WI38 (cell line): ENCODE measurements around the gene CNKSR3.

Source experiments
- H3K4me3 ChIP-seq: 2 replicates; pipeline ENCODE4 v1.5.1; 2011; ENCODE audit warnings: low read depth, mild to moderate bottlenecking, control low read depth, low read length
- CTCF ChIP-seq: IDR thresholded peaks from 2 replicates; pipeline ENCODE4 v1.5.1; 2012; ENCODE audit warnings: low read depth, mild to moderate bottlenecking, control low read depth, low read length

The CNKSR3 gene

GRCh38 chr6:154361476-154361875 is 149.0 kb downstream of the CNKSR3 start:
- no peak for TF ChIP-seq CTCF
- H3K4me3 ChIP-seq = no peak overlapping the region

DNA sequence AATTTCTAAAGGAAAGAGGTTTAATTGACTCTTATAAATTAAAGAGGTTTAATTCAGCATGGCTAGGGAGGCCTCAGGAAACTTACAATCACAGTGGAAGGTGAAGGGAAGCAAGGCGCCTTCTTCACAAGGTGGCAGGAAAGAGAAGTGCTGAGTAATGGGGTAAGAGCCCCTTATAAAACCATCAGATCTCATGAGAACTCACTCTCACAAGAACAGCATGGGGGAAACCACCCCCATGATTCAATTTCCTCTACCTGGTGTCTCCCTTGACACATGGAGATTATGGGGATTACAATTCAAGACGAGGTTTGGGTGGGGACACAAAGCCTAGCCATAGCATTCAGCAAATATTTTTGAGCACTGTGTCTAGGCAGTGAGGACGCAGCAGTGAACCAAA is 150.0 kb downstream of the CNKSR3 start:
- H3K4me3 ChIP-seq = no peak overlapping the region
- TF ChIP-seq CTCF = no peak

- no peak overlapping the region for H3K4me3 ChIP-seq
- TF ChIP-seq CTCF = no peak
Observed at GRCh38 chr6:154359679-154360078, 150.8 kb downstream of the CNKSR3 start.

DNA sequence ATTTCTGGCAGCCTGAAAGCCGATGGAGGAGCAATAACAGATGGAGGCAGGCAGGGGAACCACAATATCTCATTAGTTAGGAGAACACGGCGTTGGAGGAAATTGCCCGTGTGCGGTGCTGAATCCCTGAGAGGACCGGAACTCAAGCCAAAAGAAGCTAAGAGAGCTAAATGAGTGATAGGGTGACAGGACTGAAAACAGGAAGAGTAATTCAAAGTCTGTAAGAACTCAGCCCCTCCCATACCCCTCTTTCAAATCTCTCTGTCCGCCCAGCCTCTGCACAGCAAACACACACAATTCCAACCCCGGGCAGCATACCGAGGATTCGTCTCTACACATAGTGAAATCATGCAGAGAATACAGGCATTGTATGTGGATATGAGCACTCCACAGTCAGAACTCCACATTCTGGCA is 151.3 kb downstream of the CNKSR3 start:
- no peak for TF ChIP-seq CTCF
- H3K4me3 ChIP-seq = no peak overlapping the region

DNA sequence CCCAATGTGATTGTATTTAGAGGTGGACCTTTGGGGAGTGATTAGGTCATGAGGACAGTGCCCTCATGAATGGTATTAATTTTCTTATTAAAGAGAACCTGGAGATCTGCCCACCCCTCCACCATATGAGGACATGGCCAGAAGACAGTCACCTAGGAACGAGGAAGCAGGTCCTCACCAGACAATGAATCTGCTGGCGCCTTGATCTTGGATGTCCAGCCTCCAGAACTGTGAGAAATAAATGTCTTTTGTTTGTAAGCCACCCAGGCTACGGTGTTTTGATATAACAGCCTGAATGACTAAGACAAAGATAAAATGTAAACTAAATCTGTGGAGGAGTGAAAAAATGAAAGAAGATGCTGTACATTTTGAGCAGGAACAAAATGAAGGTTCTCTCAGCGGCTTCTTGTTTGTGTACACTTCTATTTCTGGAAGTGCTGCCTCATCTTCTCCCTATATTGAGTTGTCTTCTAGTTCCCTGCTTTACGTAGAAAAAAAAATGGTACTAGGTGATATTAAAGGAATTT is 152.4 kb downstream of the CNKSR3 start:
- TF ChIP-seq CTCF = no peak
- no peak overlapping the region for H3K4me3 ChIP-seq

GRCh38 chr6:154356690-154357089 is 153.8 kb downstream of the CNKSR3 start, which contains the start of gene IPCEF1:
IPCEF1 (minus strand) TSS chr6:154356803; CDS start chr6:154265947, 90,856 bp downstream.
- no peak for TF ChIP-seq CTCF

DNA sequence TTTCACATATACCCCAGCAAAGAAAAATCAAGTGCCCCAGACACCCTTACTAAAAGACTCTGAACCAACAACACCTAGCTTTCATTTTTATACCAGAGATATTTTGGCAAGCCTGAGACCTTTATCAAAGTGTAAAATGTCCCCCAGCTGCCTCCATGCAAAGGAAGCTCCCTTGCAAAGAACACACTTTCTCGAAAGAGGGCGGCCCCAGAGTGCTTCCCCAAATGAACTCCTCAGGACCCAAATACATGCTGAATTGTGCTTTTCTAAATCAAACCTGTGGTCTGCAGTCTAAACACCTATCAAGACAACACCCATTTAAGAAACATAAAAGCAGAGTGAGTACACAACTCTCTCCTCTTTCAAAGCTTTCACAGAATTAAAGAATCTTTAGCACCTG is 154.4 kb downstream of the CNKSR3 start:
- no peak for TF ChIP-seq CTCF
- no peak overlapping the region for H3K4me3 ChIP-seq

More at GRCh38 chr6:154356690-154357089, 153.8 kb downstream of the CNKSR3 start, which contains the start of gene IPCEF1:
- no peak within 1 kb of the TSS for H3K4me3 ChIP-seq
